ENCODE data around the gene CHCHD6.

GRCh38 chr3:126663750-126664149 is 40.3 kb upstream of the CHCHD6 start:
- TF ChIP-seq CTCF (IDR thresholded peaks at IDR 0.05; ENCODE audit: low read depth, low read length, missing input control) (no peak), RXRA (IDR thresholded peaks at IDR 0.05) (no peak), ATF3 (IDR thresholded peaks at IDR 0.05) (no peak), HNF4A (conservative IDR thresholded peaks at IDR 0.05) (no peak), SP1 (IDR thresholded peaks at IDR 0.05) (no peak)

All from liver (tissue), 3 donors.